Body of pancreas (tissue), 4 donors: Measurements from ENCODE around the gene PSMD13. TPM values are rescaled to one million over a fixed set of nuclear protein-coding genes. Genes with fewer than 3 reads are reported as not detected.
A peak's percentile ranks its signal among the peaks of the same experiment; 100 is the strongest.

Experiments
- ATAC-seq: fragments of 150-250 bp; one replicate; pipeline ENCODE4 v1.9.1; 2016
- DNase-seq, 4 donors: peaks; one replicate each; pipeline ENCODE4 v3.0.0-alpha.2; 2019
- H3K27ac ChIP-seq, 4 donors: fragments of 200-600 bp; sonication (generic); 1 replicate in 3 of 4; 2 replicates in 1 of 4; pipeline versions ENCODE4 v1.5.1 to v1.6.1; 2016 to 2019; ENCODE audit warnings: mild to moderate bottlenecking in 1 of 4, mixed read lengths in 1 of 4, moderate library complexity in 1 of 4
- H3K27me3 ChIP-seq, 2 donors: fragments of 200-600 bp; sonication (generic); one replicate each; pipeline ENCODE4 v1.6.0; 2016; ENCODE audit warnings: mild to moderate bottlenecking in 1 of 2
- H3K36me3 ChIP-seq, 2 donors: fragments of 200-600 bp; sonication (generic); replicated peaks in 1 of 2; 2 replicates each; pipeline ENCODE4 v1.5.1; 2016; ENCODE audit warnings: low read depth in 2 of 2; ENCODE audit not compliant: insufficient read depth in 1 of 2
- H3K4me1 ChIP-seq: fragments of 200-600 bp; sonication (generic); one replicate; pipeline ENCODE4 v1.6.0; 2016
- H3K4me3 ChIP-seq, 2 donors: fragments of 200-600 bp; sonication (generic); 1 replicate in 1 of 2; 2 replicates in 1 of 2; pipeline ENCODE4 v1.5.1; 2016 to 2019
- H3K9me3 ChIP-seq, 3 donors: fragments of 200-600 bp; sonication (generic); 1 replicate in 2 of 3; 2 replicates in 1 of 3; pipeline ENCODE4 v1.5.1; 2016
- POLR2A ChIP-seq, 3 donors: fragments of 450-650 bp; IDR thresholded peaks; one replicate each; pipeline ENCODE4 v1.6.1; 2016; ENCODE audit warnings: antibody characterized with exemption in 3 of 3, mild to moderate bottlenecking in 2 of 3
- WGBS, 2 donors: methylation state at CpG; one replicate each; pipeline ENCODE4 v1.1.5; 2017; 5-methylcytosine and 5-hydroxymethylcytosine counted together
- intact Hi-C: fragments of 100-400 bp; cut with DNase I; formaldehyde crosslinking; loops from one replicate; pipeline ENCODE4 v1.15.1; 2023
- total RNA-seq, 2 donors: library from RNA; depleted of rRNA; stranded (reverse); fragments of >200 nt; gene quantifications; one replicate each; pipeline ENCODE4 v1.1.0, GENCODE V29; 2016
- TF ChIP-seq, protein P1 (sequence below), 7 experiments: fragments of 450-650 bp in 4 of 7; fragments of 200-600 bp in 3 of 7; sonication (generic) in 3 of 7; IDR thresholded peaks; one replicate each; pipeline ENCODE4 v1.5.1; 2016 to 2019; ENCODE audit warnings: antibody characterized with exemption in 7 of 7

PSMD13 gene
- total RNA-seq, 2 donors from 2014 or later: 40.2 to 52.4 TPM

DNA sequence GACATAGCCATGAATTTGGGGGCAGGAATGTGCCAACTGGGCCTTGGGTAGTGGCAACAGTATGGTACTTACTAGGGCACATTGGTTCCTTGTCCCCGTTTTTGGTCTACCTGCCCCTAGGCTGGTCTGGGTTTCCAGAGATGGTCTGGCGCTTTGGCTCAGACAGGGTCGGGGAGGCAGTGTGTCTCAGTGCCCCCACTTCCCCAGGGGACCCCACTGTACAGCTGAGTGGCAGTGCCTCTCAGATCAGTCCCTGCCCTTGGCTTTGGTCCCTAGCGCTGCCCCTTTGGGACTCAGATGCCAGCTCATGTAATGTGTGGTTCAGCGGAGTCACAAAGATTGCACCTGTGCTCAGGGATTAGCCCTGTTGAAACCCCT lies 26.0 kb upstream of the PSMD13 start:
- Histone ChIP-seq H3K36me3 (peaks cover 11 to 36% of the 10 kb centered on the region in 2 donors), H3K27ac (no peak overlapping the region), H3K27me3 (no peaks in the 10 kb centered on the region), H3K9me3 (no peaks in the 10 kb centered on the region), H3K4me3 (no peak overlapping the region), H3K4me1 (peaks cover 29% of the 10 kb centered on the region)
- TF ChIP-seq POLR2A (IDR thresholded peaks at IDR 0.05): no peak
- no peak for ATAC-seq
- 88 to 100% methylated on average over 2 to 5 of the region's 5 CpGs for WGBS, 2 donors
- intact Hi-C loops: no loop called here
- DNase-seq: no peak

DNA sequence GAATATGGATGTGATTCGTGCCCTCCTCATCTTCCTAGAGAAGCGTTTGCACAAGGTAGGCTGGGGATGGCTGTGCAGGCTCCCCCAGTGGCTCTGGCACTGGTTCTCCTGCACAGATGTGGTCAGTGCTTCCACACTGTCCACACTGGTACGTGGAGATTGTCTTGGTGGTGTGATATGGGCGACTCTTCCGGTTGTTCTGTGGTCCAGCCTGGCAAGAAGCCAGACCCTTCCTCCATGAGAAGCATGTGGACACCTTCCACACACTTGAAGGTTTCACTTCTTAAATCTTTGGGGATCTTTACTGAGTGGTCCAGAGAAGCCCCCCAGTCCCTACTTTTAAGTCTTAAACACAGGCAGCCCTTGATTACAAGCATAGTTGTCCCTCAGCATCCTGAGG lies 25.5 kb upstream of the PSMD13 start:
- no peak overlapping the region for H3K27ac ChIP-seq
- H3K36me3 ChIP-seq: peaks cover 11 to 36% of the 10 kb centered on the region in 2 donors
- no peaks in the 10 kb centered on the region for H3K27me3 ChIP-seq
- TF ChIP-seq POLR2A (IDR thresholded peaks at IDR 0.05): no peak
- TF ChIP-seq, protein P1, sequence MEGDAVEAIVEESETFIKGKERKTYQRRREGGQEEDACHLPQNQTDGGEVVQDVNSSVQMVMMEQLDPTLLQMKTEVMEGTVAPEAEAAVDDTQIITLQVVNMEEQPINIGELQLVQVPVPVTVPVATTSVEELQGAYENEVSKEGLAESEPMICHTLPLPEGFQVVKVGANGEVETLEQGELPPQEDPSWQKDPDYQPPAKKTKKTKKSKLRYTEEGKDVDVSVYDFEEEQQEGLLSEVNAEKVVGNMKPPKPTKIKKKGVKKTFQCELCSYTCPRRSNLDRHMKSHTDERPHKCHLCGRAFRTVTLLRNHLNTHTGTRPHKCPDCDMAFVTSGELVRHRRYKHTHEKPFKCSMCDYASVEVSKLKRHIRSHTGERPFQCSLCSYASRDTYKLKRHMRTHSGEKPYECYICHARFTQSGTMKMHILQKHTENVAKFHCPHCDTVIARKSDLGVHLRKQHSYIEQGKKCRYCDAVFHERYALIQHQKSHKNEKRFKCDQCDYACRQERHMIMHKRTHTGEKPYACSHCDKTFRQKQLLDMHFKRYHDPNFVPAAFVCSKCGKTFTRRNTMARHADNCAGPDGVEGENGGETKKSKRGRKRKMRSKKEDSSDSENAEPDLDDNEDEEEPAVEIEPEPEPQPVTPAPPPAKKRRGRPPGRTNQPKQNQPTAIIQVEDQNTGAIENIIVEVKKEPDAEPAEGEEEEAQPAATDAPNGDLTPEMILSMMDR (IDR thresholded peaks at IDR 0.05): no peak
- intact Hi-C loops: no loop called here
- no peak for ATAC-seq
- H3K9me3 ChIP-seq: no peaks in the 10 kb centered on the region
- H3K4me1 ChIP-seq: peaks cover 24% of the 10 kb centered on the region
- WGBS, 2 donors: 65% methylated on average over 5 of the region's 5 CpGs; no CpG with 5 or more reads in 1 of the 2 donors
- H3K4me3 ChIP-seq: no peak overlapping the region
- DNase-seq: peak in 1 of 4 donors; percentile 3

DNA sequence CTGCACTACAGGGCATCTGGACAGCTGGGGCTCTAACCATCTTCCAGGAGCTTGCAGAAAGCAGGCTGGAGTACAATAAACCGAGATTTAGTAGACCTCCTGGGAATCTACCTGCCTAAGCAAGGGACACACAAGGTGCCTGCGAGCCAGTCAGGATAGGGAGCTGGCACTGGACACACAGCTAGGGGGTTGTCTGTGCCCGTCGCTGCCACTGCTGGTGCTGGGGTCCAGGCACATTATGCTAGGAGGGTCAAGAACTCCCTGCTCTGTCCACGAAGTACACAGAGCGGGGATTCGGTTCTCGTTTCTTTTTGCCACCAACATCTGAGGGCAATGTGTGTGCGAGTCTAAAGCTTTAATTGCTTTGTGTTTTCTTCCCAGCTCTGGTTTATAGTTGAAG lies 25.0 kb upstream of the PSMD13 start:
- no peak for TF ChIP-seq POLR2A (IDR thresholded peaks at IDR 0.05)
- TF ChIP-seq, protein P1 (IDR thresholded peaks at IDR 0.05): no peak
- ATAC-seq (no peak), DNase-seq (no peak)
- intact Hi-C loops: no loop called here
- H3K9me3 ChIP-seq: no peaks in the 10 kb centered on the region
- H3K27ac ChIP-seq: no peak overlapping the region
- H3K4me1 ChIP-seq: peaks cover 22% of the 10 kb centered on the region
- peaks cover 11 to 36% of the 10 kb centered on the region in 2 donors for H3K36me3 ChIP-seq
- H3K27me3 ChIP-seq: no peaks in the 10 kb centered on the region
- no peak overlapping the region for H3K4me3 ChIP-seq
- 74 to 81% methylated on average over 5 to 9 of the region's 9 CpGs for whole genome bisulfite sequencing, 2 donors

DNA sequence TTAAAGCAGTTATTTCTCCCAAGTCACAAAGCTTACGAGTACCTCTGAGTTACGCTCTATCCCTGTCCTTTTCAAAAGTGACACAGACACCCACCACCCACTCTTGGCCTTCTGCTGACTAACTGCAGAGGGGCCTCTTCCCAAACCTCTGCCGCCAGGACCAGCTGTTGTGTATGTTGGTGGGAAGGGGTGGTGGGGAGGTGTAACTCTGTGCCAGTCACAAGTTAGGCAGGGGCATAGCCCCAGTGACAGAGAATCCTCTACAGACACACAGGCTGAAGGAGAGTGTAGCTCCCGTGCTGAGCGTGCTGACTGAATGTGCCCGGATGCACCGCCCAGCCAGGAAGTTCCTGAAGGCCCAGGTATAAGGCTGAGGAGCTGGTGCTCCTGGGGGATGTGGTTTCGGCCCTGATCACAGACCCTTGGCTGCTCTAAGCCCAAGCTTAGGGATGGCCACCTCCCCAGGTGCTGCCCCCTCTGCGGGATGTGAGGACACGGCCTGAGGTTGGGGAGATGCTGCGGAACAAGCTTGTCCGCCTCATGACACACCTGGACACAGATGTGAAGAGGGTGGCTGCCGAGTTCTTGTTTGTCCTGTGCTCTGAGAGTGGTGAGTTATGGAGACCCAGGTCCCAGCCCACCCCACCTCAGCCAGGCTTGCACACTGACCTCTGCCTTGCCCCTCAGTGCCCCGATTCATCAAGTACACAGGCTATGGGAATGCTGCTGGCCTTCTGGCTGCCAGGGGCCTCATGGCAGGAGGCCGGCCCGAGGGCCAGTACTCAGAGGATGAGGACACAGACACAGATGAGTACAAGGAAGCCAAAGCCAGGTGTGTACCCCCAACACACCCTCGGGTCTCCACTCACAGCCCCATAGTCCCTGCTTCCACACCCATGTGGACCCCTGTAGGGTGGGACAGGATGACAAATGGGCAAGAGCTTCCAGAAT lies 24.4 kb upstream of the PSMD13 start:
- TF ChIP-seq, protein P1 (IDR thresholded peaks at IDR 0.05): no peak
- TF ChIP-seq POLR2A (IDR thresholded peaks at IDR 0.05): no peak
- no peaks in the 10 kb centered on the region for H3K27me3 ChIP-seq
- ATAC-seq (no peak), DNase-seq (no peak)
- H3K4me3 ChIP-seq: no peak overlapping the region
- intact Hi-C loops: no loop called here
- no peaks in the 10 kb centered on the region for H3K9me3 ChIP-seq
- WGBS, 2 donors: 86 to 89% methylated on average over 8 to 17 of the region's 17 CpGs
- peaks cover 11 to 36% of the 10 kb centered on the region in 2 donors for H3K36me3 ChIP-seq
- peaks cover 22% of the 10 kb centered on the region for H3K4me1 ChIP-seq
- no peak overlapping the region for H3K27ac ChIP-seq

DNA sequence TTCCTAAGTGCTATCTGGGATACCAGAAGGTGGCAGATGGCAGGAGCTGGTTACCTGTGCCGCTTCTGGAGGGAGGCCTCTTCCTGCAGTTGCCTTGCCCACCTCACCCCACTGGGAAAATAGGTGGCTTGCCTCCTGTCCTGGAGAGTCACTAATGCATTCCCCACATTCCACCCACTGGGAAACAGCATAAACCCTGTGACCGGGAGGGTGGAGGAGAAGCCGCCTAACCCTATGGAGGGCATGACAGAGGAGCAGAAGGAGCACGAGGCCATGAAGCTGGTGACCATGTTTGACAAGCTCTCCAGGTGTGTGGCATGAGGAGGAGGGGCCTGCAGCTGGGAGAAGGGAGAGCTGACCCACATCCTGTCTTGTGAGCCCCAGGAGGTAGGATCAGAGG lies 23.7 kb upstream of the PSMD13 start:
- DNase-seq (no peak), ATAC-seq (no peak)
- no peaks in the 10 kb centered on the region for H3K27me3 ChIP-seq
- WGBS, 2 donors: 85 to 89% methylated on average over 3 to 4 of the region's 4 CpGs
- no peaks in the 10 kb centered on the region for H3K9me3 ChIP-seq
- intact Hi-C loops: no loop called here
- H3K4me3 ChIP-seq: no peak overlapping the region
- H3K36me3 ChIP-seq: peaks cover 11 to 36% of the 10 kb centered on the region in 2 donors
- TF ChIP-seq, protein P1 (IDR thresholded peaks at IDR 0.05): no peak
- no peak for TF ChIP-seq POLR2A (IDR thresholded peaks at IDR 0.05)
- no peak overlapping the region for H3K27ac ChIP-seq
- H3K4me1 ChIP-seq: peaks cover 22% of the 10 kb centered on the region
